GM19468 (cell line): ENCODE data around the gene EP400.

ENCODE experiments used
- ATAC-seq: cut with Tn5 transposase; IDR thresholded peaks from one replicate; pipeline ENCODE4 v1.9.1; 2021; ENCODE audit warnings: mild to moderate bottlenecking, moderate library complexity, moderate number of reproducible peaks; ENCODE audit not compliant: unreplicated experiment; ENCODE audit errors: extremely low read depth

Gene EP400

DNA sequence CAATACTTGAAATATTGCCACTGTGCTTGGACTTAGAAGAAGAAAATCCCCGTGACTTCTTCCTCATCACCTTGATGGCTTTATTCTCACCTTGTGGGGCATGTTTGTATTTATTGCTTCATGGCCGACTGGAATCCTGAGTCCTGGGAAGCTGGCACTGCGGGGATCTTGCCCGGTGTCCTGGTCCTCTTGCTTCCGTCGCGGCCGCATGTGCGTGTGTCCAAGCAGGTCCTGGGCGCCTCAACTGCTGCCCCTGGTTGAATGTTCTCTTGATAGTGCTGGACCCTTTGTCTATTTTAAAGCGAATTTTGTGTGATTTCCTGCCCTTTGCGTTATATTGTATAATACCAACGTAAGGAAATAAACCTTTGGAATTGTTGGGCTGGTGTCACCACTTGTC lies 27.0 kb upstream of the EP400 start:
- no peak for ATAC-seq

DNA sequence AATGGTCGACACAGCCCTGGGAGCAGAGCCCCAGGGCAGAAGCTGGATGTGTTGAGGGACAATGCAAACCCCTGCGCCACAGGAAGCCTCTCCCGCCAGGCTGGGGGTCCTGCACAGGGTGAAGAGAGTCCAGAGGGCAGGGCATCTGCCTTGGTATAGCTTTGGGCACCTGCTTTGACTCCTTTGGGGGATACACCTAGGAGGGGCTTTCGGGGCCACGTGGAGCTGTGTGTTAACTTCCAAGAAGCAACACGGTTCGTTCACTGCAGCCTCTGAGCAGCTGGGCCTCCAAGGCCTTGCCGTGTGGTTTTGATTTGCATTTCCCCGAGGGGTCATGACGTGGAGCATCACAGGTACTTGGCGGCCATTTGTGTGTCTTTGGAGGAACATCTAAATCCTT lies 26.5 kb upstream of the EP400 start:
- peak; percentile 75 for ATAC-seq

DNA sequence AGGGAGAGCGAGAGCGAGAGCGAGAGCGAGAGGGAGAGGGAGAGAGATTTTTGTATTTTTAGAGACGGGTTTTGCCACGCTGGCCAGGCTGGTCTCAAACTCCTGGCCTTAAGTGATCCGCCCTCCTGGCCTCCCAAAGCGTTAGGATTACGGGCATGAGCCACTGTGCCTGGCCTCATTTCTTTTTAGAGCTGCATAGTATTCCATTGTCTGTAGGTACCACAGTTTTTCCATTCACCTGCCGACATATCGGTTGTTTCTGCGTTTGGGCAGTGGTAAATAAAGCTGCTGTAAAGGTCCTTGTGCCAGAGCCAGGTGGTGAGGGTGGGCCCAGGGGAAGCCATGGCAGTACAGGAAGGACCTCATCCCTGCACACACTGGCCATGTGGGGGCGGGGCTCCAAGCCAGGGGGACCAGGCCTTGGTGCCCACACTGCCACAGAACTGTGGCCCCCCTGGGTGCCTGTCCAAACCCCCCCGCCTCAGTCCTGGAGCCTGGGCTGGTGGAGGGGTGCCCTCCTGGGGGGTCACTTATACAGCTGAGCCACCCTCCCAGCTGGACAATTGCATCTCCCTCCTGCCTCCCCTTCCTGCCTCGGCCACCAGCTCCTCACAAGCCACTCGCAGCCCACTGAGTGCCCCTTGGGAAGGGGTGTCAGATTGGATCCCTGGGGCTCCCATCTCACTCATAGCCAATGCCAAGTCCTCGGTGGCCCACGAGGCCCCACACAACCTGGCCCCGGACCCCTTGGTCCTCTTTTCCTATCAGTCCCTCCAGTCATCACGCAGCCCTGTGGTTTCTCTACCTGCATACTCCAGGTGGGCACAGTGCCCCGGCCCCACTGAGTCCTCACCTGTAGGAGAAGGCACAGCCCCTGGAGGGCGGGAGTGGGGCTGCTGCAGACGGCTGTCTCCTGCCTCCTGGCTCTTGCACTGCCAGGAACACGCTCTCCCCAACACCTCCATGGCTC lies 22.3 kb upstream of the EP400 start:
- no peak for ATAC-seq

DNA sequence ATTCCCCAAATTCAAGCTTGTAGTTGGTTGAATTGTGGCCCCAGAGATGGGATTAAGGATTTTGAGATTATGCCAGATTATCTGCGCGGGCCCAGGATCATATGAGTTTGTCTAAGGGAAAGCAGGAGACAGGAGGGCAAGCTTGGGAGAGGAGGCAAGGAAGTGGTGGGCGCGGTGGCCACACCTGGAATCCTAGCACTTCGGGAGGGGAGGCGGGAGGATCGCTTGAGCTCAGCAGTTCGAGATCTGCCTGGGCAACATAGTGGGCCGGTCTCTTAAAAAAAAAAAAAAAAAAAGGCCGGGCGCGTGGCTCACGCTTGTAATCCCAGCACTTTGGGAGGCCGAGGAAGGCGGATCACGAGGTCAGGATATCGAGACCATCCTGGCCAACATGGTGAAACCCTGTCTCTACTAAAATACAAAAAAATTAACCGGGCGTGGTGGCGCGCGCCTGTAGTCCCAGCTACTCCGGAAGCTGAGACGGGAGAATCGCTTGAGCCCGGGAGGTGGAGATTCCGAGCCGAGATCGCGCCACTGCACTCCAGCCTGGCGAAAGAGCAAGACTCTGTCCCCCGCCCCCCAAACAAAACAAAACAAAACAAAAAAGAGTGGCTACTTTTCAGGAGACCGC lies 21.5 kb upstream of the EP400 start:
- ATAC-seq: no peak

DNA sequence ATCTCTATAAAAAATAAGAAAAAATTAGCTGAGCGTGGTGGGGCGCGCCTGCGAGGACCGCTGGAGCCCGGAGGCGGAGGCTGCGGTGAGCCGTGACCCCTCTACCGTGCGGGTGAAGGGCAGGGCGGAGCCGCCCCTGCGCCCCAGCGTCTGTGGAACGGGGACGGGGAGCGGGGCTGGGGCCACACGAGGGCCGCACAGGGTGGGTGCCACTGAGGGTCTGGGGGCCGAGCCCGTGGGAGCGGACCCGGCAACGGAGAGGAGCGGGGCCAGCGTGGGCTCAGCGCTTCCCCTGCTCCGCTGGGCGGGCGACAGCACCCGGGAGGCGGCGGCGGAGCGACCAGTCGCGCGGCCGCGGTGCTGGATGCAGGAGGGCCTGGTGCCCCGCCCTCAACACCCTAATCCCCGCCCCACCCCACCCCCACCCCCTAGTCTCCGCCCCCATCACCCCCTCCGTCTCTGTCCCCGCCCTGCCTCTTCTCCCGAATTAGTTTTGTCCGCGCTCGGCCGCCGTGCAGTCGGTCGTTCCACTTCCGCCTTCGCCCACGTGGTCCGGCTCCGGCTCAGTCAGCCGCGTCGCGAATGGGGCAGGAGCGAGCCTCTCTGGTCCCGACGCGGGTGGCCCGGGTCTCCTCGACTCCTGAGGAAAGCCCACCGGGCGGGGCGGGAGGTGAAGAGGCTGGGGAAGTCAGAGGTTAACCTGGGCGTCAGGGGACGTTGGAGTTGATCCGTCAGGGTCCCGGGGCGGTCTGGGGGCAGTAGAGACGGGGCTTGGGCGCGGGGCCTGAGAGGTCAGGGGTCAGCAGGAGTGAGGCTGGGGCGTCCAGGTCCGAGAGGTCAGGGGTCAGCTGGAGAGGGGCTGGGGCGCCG lies 20.8 kb upstream of the EP400 start, which contains the start of gene PUS1:
PUS1 (plus strand) TSS at position 566 of the 870 bp plus-strand sequence. CDS start 447 bp downstream, outside the sequence.
- ATAC-seq: peak; percentile 46

DNA sequence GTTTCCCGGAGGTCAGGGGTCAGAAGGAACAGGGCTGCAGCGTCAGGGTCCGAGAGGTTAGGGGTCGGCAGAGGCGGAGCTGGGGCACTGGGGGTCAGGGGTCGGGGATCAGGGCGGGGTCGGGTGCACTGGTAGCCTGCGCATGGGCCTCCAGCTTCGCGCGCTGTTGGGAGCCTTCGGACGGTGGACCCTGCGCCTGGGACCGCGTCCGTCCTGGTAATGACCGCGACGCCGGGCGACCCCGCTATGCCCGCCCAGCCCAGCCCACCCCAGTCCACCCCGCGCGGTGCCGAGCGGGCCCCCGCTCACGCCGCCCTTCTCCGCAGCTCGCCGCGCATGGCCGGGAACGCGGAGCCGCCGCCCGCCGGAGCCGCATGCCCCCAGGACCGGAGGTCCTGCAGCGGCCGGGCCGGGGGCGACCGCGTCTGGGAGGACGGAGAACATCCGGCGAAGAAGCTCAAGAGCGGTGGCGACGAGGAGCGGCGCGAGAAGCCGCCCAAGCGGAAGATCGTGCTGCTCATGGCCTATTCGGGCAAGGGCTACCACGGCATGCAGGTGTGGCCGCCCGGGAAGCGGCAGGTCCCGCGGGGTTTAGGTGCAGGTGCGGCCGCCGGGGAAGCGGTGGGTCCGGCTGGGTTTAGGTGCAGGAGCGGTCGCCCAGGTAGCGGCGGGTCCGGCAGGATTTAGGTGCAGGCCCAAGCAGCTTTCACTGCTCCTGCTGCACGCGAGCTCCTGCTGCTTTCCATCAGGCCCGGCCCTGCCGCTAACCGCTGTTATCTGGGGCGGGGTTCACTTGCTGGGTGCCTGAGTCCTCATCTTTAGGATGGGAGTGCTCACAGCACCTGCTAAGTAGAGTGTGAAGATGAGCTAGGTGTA lies 19.9 kb upstream of the EP400 start:
- ATAC-seq: no peak

DNA sequence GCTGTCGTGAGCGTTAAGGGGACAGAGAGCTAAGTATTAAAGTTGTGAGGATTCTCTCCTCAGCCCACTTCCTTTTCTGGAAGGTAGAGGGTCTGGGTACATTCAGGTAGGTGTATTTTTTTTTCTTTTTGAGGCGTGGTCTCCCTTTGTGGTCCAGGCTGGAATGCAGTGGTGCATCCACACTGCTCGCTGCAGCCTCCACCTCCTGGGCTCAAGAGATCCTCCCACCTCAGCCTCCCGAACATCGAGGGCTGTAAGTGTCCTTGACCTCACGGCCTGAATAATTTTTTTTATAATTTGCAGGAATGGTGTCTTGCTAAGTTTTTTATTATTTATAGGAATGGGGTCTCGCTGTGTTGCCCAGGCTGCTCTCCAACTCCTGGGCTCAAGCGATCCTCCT lies 19.2 kb upstream of the EP400 start:
- no peak for ATAC-seq

DNA sequence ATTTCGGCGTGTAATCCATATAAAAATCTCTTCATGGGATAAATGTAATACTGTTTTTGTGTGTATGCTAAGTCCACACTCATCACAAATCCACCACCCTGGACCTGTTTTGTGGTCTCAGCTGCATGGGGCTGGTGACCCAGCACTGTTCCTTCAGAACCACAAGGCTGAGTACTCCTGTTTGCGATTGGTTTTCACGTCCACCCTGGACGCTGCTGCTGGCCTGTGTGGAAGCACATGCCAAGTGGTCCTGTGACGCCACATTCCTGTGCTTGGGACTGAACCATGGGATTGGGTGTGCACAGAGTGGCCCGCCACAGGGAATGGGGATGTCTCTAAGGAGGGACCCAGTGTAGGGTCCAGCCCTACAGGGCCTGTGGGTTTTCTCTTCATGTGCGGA lies 16.4 kb upstream of the EP400 start:
- no peak for ATAC-seq

DNA sequence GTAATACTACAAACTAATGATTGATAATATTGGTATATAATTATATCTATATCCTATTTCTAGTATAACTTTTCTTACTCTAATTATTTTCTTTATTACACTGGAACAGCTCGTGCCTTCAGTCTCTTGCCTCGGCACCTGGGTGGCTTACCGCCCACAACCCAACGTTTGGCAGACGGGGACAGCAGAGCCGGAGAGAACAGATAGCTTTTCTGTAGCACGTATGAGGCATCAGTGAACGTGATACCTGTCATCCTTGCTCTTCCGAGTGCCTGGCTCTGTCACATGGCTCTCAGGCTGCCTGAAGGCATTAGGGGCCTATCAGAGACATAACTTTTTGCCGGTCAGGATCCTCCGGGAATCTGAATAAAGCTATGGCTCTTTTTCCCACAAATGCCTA lies 15.2 kb upstream of the EP400 start:
- no peak for ATAC-seq

DNA sequence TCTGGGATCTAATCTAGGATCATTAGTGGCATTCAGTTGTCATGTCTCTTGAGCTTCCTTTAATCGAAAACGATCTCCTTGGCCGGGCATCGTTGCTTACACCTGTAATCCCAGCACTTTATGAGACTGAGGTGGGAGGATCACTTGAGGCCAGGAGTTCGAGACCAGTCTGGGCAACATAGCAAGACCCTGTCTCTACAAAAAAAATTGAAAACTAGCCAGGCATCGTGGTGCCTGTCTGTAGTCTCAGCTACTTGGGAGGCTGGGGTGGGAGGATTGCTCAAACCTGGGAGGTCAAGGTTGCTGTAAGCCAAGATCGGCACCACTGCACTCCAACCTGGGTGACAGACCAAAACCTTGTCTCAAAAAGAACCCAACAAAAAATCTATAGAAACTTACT lies 11.7 kb upstream of the EP400 start:
- no peak for ATAC-seq

DNA sequence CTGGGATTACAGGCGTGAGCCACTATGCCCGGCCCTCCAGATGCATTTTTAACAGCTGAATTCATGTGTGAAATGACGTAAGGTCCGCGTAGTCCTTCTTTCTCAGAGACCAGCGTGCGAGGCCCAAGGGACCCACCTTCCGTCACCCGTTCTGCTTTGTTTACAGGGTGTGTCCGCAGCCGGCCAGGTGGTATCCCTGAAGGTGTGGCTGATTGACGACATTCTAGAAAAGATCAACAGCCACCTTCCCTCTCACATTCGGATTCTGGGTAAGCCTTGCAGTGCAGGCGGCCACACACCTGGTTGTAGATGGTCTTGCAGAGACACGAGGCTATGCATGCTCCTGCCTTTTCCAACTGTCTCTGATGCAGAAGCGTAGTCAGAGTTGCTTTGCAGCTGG lies 10.7 kb upstream of the EP400 start:
- ATAC-seq: no peak

DNA sequence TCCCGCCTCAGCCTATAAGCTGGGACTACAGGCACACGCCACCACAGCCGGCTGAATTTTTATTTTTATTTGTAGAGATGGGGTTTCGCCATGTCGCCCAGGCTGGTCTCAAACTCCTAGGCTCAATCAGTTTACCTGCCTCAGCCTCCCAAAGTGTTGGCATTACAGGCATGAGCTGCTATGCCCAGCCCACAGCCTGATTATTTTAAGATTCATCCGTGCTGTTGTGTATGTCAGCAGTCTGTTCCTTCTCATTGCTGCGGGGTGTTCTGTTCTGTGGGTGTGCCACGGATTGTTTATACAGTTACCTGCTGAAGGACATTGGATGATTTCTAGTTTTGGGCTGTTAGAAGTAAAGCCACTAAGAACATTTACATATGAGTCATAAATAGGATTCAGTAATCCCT lies 9.6 kb upstream of the EP400 start:
- ATAC-seq: no peak

DNA sequence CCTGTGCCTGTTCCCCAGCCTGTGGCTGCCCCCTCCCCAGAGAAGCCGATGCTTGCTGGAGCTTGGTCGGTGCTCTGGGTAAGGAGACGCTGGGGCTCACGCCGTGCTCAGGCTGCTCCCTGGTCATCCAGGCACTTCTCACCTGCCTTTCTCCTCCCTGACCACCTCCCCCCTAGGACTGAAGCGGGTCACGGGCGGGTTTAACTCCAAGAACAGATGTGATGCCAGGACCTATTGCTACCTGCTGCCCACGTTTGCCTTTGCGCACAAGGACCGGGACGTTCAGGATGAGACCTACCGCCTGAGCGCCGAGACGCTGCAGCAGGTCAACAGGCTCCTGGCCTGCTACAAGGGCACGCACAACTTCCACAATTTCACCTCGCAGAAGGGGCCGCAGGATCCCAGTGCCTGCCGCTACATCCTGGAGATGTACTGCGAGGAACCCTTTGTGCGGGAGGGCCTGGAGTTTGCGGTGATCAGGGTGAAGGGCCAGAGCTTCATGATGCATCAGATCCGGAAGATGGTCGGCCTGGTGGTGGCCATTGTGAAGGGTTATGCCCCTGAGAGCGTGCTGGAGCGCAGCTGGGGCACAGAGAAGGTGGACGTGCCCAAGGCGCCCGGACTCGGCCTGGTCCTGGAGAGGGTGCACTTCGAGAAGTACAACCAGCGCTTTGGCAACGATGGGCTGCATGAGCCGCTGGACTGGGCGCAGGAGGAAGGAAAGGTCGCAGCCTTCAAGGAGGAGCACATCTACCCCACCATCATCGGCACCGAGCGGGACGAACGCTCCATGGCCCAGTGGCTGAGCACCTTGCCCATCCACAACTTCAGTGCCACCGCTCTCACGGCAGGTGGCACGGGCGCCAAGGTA lies 8.4 kb upstream of the EP400 start:
- no peak for ATAC-seq

DNA sequence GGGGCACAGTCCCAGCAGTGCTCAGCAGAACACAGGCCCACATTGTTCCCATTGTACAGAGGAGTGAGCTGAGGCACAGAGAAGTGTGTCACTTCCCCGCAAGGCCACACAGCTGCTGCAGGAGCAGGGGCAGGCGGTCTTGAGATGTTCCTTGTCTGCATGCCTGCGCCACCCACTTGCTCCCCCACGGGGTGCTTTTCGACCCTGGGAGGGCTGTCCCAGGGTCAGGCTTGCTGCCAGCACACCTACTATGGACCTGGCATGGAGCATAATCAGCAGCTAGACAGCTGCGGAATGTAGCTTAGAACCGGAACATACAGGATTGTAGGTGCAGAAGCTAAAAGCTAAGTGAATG lies 7.8 kb upstream of the EP400 start:
- no peak for ATAC-seq

DNA sequence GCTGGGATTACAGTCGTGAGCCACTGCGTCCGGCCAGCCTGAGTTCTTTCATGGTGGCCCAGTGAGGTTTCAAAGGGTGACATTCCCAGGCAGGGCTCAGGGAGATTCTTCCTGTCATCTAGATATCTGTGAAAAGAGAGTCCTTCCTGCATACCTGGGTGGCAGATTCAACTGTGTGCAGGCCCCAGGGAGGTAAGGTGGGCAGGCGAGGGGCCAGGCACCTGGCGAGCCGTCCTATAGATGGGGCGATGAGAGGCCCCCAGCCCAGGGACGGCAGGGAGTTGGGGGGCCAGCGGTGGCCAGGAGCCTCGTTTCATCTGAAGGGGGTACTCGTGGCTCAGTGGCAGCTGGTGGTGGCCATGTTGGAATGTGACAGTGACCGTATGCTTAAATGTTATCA lies 7.1 kb upstream of the EP400 start:
- no peak for ATAC-seq

DNA sequence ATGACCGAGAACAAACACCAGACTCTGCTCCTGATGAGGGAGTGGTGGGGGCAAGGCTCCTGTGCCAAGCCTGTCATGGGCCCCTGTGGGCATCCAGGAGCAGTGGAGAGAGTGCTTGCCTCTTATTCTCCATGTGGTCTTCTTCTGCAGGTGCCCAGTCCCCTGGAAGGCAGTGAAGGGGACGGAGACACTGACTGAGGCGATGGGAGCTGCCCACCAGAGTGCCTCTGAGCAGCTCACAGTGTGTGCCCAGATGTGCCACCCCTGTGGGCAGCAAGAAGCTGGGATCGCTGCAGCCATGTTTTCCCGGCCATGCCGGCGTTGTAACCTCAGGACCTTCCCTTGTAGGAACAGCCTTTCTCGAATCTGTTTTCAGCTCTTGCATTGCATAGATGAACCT lies 6.4 kb upstream of the EP400 start:
- ATAC-seq: no peak

DNA sequence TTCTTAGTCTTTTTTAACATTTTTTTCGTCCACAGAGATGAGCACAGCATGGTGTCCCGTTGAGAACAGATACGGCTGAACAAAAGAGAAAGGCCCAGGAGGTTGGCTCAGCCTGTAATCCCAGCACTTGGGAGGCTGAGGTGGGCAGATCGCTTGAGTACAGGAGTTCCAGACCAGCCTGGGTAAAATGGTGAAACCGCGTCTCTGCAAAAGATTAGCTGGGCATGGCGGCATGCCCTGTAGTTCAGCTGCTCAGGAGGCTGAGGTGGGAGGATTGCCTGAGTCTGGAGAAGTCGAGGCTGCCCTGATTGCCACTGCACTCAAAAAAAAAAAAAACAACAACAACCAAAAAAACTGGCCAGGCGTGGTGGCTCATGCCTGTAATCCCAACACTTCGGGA lies 5.9 kb upstream of the EP400 start:
- no peak for ATAC-seq

DNA sequence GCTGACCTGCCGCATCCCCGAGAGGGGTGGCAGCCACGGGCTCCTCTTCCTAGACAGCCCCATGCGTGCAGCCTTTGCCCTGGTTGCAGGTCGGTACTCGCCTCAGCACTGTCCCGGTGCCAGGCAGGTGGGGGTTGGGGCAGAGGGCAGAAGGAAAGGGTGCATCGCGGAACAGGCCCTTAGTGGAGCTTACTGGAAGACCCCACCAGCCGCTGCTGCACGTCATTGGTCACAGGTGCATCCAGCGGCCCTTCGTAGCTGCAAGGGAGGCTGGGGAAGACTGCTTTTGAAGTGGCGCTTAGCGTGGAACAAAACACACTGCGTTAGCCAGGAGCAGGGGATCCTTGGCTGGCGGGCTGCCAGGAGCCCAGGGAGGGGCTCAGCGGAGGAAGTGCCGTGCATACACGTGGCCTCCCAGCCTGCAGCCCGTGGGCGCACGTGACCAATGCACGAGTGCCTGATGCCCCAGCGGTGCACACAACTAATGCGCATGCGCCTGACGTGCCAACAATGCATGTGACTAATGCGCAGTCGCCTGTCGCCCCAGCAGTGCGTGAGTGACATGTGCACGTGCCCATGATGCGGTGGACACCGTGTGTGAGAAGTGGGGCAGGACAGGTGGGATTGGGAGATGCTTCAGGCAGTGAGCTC lies 5.0 kb upstream of the EP400 start:
- ATAC-seq: no peak
